Testis (tissue), 2 donors: ENCODE results near the gene GPANK1.

Experiments
- POLR2A ChIP-seq: fragments of 450-650 bp; IDR thresholded peaks from one replicate; pipeline ENCODE4 v1.6.1; 2017; ENCODE audit warnings: antibody characterized with exemption, mild to moderate bottlenecking, moderate library complexity
- TF ChIP-seq, protein P1 (sequence below), 3 experiments: fragments of 450-650 bp in 2 of 3; fragments of 200-600 bp in 1 of 3; sonication (generic) in 1 of 3; IDR thresholded peaks; one replicate each; pipeline ENCODE4 v1.5.1; 2016 to 2019; ENCODE audit warnings: antibody characterized with exemption in 3 of 3, mild to moderate bottlenecking in 2 of 3, moderate library complexity in 1 of 3

- no peak for TF ChIP-seq POLR2A
- TF ChIP-seq, protein P1, sequence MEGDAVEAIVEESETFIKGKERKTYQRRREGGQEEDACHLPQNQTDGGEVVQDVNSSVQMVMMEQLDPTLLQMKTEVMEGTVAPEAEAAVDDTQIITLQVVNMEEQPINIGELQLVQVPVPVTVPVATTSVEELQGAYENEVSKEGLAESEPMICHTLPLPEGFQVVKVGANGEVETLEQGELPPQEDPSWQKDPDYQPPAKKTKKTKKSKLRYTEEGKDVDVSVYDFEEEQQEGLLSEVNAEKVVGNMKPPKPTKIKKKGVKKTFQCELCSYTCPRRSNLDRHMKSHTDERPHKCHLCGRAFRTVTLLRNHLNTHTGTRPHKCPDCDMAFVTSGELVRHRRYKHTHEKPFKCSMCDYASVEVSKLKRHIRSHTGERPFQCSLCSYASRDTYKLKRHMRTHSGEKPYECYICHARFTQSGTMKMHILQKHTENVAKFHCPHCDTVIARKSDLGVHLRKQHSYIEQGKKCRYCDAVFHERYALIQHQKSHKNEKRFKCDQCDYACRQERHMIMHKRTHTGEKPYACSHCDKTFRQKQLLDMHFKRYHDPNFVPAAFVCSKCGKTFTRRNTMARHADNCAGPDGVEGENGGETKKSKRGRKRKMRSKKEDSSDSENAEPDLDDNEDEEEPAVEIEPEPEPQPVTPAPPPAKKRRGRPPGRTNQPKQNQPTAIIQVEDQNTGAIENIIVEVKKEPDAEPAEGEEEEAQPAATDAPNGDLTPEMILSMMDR (IDR thresholded peaks at IDR 0.05): no peak
Measured at GRCh38 chr6:31615748-31616147, 49.0 kb downstream of the GPANK1 start.
